CD4-positive, alpha-beta T cell (primary cell): ENCODE measurements around the gene RXFP2. TPM values are rescaled to one million over a fixed set of nuclear protein-coding genes. Genes with fewer than 3 reads are reported as not detected.

Experiments used
- ATAC-seq: fragments of 200-7000 bp; cut with Tn5 transposase; one replicate; pipeline ENCODE4 v1.10.0; 2022; ENCODE audit warnings: mild to moderate bottlenecking; ENCODE audit not compliant: poor library complexity
- CTCF ChIA-PET: fragments of 350-600 bp; sonication (Branson Sonifier 250); formaldehyde crosslinking; loops from one replicate; lab custom pipeline; 2021; ENCODE audit warnings: antibody characterized with exemption, inconsistent platforms; lab: Charles Lee
- POLR2A ChIA-PET: fragments of 350-600 bp; sonication (Branson Sonifier 250); formaldehyde crosslinking; loops from one replicate; lab custom pipeline; 2021; ENCODE audit warnings: antibody characterized with exemption, inconsistent platforms; lab: Charles Lee
- DNase-seq, 14 experiments: peaks; one replicate each; pipeline ENCODE4 v3.0.0-alpha.2; 2013 to 2020; ENCODE audit warnings: mixed read lengths in 2 of 14
- H3K27ac ChIP-seq, 2 donors: one replicate each; pipeline versions ENCODE4 v1.5.1 to v1.7.0; 2013; ENCODE audit warnings: low read length in 2 of 2, low read depth in 1 of 2, mild to moderate bottlenecking in 1 of 2
- H3K27me3 ChIP-seq, 2 experiments: 1 replicate in 1 of 2; 2 replicates in 1 of 2; pipeline versions ENCODE4 v1.6.1 to v1.7.0; 2013; ENCODE audit warnings: low read length in 2 of 2, control low read depth in 1 of 2, mild to moderate bottlenecking in 1 of 2, moderate library complexity in 1 of 2; ENCODE audit not compliant: insufficient read depth in 2 of 2, control insufficient read depth in 1 of 2
- H3K36me3 ChIP-seq: one replicate; pipeline ENCODE4 v1.6.1; 2013; ENCODE audit warnings: low read length, control low read depth; ENCODE audit not compliant: insufficient read depth
- H3K4me1 ChIP-seq: one replicate; pipeline ENCODE4 v1.6.1; 2013; ENCODE audit warnings: low read length, control low read depth; ENCODE audit not compliant: insufficient read depth
- H3K4me3 ChIP-seq: one replicate; pipeline ENCODE4 v1.5.1; 2013; ENCODE audit warnings: mild to moderate bottlenecking, low read length, moderate library complexity
- H3K9me3 ChIP-seq, 2 experiments: 1 replicate in 1 of 2; 2 replicates in 1 of 2; pipeline versions ENCODE4 v1.6.1 to v1.7.0; 2013; ENCODE audit warnings: low read length in 2 of 2, mild to moderate bottlenecking in 2 of 2, control low read depth in 1 of 2, moderate library complexity in 1 of 2; ENCODE audit not compliant: control insufficient read depth in 1 of 2, insufficient read depth in 1 of 2
- H3K27ac Mint-ChIP-seq: one replicate; pipeline ENCODE4 v1.8.0; 2020; ENCODE audit warnings: mixed read lengths
- H3K27me3 Mint-ChIP-seq: one replicate; pipeline ENCODE4 v1.8.0; 2021; ENCODE audit warnings: mixed read lengths
- H3K36me3 Mint-ChIP-seq: one replicate; pipeline ENCODE4 v1.8.0; 2021; ENCODE audit warnings: low read depth, mixed read lengths
- H3K4me1 Mint-ChIP-seq: one replicate; pipeline ENCODE4 v1.8.0; 2021; ENCODE audit warnings: low read depth, mixed read lengths
- H3K4me3 Mint-ChIP-seq: one replicate; pipeline ENCODE4 v1.8.0; 2020; ENCODE audit warnings: mild to moderate bottlenecking, mixed read lengths
- H3K9me3 Mint-ChIP-seq: one replicate; pipeline ENCODE4 v1.8.0; 2020; ENCODE audit warnings: mixed read lengths
- intact Hi-C, 2 experiments: fragments of 100-400 bp; cut with DNase I in 1 of 2; cut with micrococcal nuclease in 1 of 2; formaldehyde crosslinking; loops; one replicate each; pipeline versions ENCODE4 v1.15.1 to v1.9.0; 2023 to 2025; cut with DNase I, micrococcal nuclease
- total RNA-seq, 174 experiments: library from RNA in 2 of 174; stranded (reverse) in 2 of 174; gene quantifications; one replicate each; pipeline ENCODE4 v1.2.3 and lab custom pipeline; 2021 to 2026
- TF ChIP-seq, protein P1 (sequence below): fragments of 200-600 bp; IDR thresholded peaks from one replicate; pipeline ENCODE4 v1.8.0; 2022; ENCODE audit warnings: antibody characterized with exemption, mild to moderate bottlenecking

The RXFP2 gene
- total RNA-seq, 2 experiments from 2014 or later: not detected

GRCh38 chr13:31798189-31798588 is 58.9 kb downstream of the RXFP2 start:
- intact Hi-C loops: no loop called here
- CTCF ChIA-PET: no interaction called here

GRCh38 chr13:31801088-31801487 is 61.8 kb downstream of the RXFP2 start:
- H3K27ac Mint-ChIP-seq: no peak overlapping the region
- DNase-seq: peak in 2 of 14 experiments; percentile 15 to 31
- Histone ChIP-seq H3K27ac (no peak overlapping the region), H3K36me3 (no peaks in the 10 kb centered on the region), H3K9me3 (no peaks in the 10 kb centered on the region), H3K27me3 (no peaks in the 10 kb centered on the region), H3K4me3 (no peak overlapping the region), H3K4me1 (peaks cover 15% of the 10 kb centered on the region)
- intact Hi-C loops: no loop called here
- no peak for ATAC-seq
- peaks cover 11% of the 10 kb centered on the region for H3K4me1 Mint-ChIP-seq
- CTCF ChIA-PET: no interaction called here
- H3K27me3 Mint-ChIP-seq: no peaks in the 10 kb centered on the region
- H3K4me3 Mint-ChIP-seq: no peak overlapping the region
- POLR2A ChIA-PET: no interaction called here
- no peaks in the 10 kb centered on the region for H3K36me3 Mint-ChIP-seq
- H3K9me3 Mint-ChIP-seq: no peaks in the 10 kb centered on the region
- TF ChIP-seq, protein P1, sequence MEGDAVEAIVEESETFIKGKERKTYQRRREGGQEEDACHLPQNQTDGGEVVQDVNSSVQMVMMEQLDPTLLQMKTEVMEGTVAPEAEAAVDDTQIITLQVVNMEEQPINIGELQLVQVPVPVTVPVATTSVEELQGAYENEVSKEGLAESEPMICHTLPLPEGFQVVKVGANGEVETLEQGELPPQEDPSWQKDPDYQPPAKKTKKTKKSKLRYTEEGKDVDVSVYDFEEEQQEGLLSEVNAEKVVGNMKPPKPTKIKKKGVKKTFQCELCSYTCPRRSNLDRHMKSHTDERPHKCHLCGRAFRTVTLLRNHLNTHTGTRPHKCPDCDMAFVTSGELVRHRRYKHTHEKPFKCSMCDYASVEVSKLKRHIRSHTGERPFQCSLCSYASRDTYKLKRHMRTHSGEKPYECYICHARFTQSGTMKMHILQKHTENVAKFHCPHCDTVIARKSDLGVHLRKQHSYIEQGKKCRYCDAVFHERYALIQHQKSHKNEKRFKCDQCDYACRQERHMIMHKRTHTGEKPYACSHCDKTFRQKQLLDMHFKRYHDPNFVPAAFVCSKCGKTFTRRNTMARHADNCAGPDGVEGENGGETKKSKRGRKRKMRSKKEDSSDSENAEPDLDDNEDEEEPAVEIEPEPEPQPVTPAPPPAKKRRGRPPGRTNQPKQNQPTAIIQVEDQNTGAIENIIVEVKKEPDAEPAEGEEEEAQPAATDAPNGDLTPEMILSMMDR: no peak

More at GRCh38 chr13:31798189-31798588, 58.9 kb downstream of the RXFP2 start:
- TF ChIP-seq, protein P1: no peak
- Mint-ChIP-seq H3K4me1 (peaks cover 7% of the 10 kb centered on the region), H3K27me3 (no peaks in the 10 kb centered on the region), H3K4me3 (no peak overlapping the region), H3K27ac (no peak overlapping the region), H3K36me3 (no peaks in the 10 kb centered on the region), H3K9me3 (no peaks in the 10 kb centered on the region)
- no peak overlapping the region for H3K4me3 ChIP-seq
- no peaks in the 10 kb centered on the region for H3K36me3 ChIP-seq
- no peak overlapping the region for H3K27ac ChIP-seq
- ATAC-seq (no peak), DNase-seq (no peak)
- POLR2A ChIA-PET: no interaction called here
- no peaks in the 10 kb centered on the region for H3K9me3 ChIP-seq
- no peaks in the 10 kb centered on the region for H3K27me3 ChIP-seq
- peaks cover 12% of the 10 kb centered on the region for H3K4me1 ChIP-seq

- H3K9me3 Mint-ChIP-seq: no peaks in the 10 kb centered on the region
- peaks cover 31% of the 10 kb centered on the region for H3K4me1 ChIP-seq
- H3K4me3 Mint-ChIP-seq: no peak overlapping the region
- intact Hi-C loops: no loop called here
- no peak for ATAC-seq
- ChIA-PET POLR2A (no interaction called here), CTCF (no interaction called here)
- peaks cover 27% of the 10 kb centered on the region for H3K4me1 Mint-ChIP-seq
- DNase-seq: no peak
- no peaks in the 10 kb centered on the region for H3K27me3 Mint-ChIP-seq
- no peak overlapping the region for H3K27ac ChIP-seq
- no peak overlapping the region for H3K27ac Mint-ChIP-seq
- no peaks in the 10 kb centered on the region for H3K27me3 ChIP-seq
- no peaks in the 10 kb centered on the region for H3K36me3 Mint-ChIP-seq
- no peak overlapping the region for H3K4me3 ChIP-seq
- TF ChIP-seq, protein P1: no peak
- H3K9me3 ChIP-seq: no peaks in the 10 kb centered on the region
- H3K36me3 ChIP-seq: no peaks in the 10 kb centered on the region
These were observed 64.0 kb downstream of the RXFP2 start for GRCh38 chr13:31803311-31803710.
